Caco-2 (cell line): ENCODE data around the gene RSPH6A. TPM values are rescaled to one million over a fixed set of nuclear protein-coding genes. Genes with fewer than 3 reads are reported as not detected.

Experiments used
- BruUV-seq: library from RNA; stranded (reverse); fragments of 400-500 nt; replicated peaks from 2 replicates; lab custom pipeline; 2021; lab: Mats Ljungman, UMichigan
- CTCF ChIA-PET: fragments of 300-600 bp; sonication (Branson Sonifier 250); formaldehyde crosslinking; loops from one replicate; lab custom pipeline; 2022; ENCODE audit warnings: antibody characterized with exemption; lab: Charles Lee
- POLR2A ChIA-PET: fragments of 300-600 bp; sonication (Branson Sonifier 250); formaldehyde crosslinking; loops from one replicate; lab custom pipeline; 2022; ENCODE audit warnings: antibody characterized with exemption; lab: Charles Lee
- DNase-seq, 2 experiments: peaks; one replicate each; pipeline versions ENCODE4 v3.0.0 to v3.0.0-alpha.2; 2020 to 2022
- H3K27me3 ChIP-seq: replicated peaks from 2 replicates; pipeline ENCODE4 v1.6.0; 2011; ENCODE audit warnings: low read length; ENCODE audit not compliant: control insufficient read depth, insufficient read depth
- H3K36me3 ChIP-seq: 2 replicates; pipeline ENCODE4 v1.5.1; 2011; ENCODE audit warnings: low read length; ENCODE audit not compliant: control insufficient read depth, insufficient read depth
- H3K4me1 ChIP-seq: fragments of 250-450 bp; sonication (Bioruptor Pico); 2 replicates; pipeline ENCODE4 v1.5.1; 2020; ENCODE audit warnings: mild to moderate bottlenecking
- H3K4me3 ChIP-seq: 2 replicates; pipeline ENCODE4 v1.5.1; 2011; ENCODE audit warnings: low read depth, mild to moderate bottlenecking, control low read depth, low read length
- H3K9me3 ChIP-seq: fragments of 250-450 bp; sonication (Bioruptor Pico); 2 replicates; pipeline ENCODE4 v1.5.1; 2020; ENCODE audit warnings: mild to moderate bottlenecking, moderate library complexity
- H3K27ac Mint-ChIP-seq: one replicate; pipeline ENCODE4 v1.8.0; 2022; ENCODE audit warnings: mixed read lengths; ENCODE audit not compliant: unreplicated experiment
- H3K27me3 Mint-ChIP-seq: one replicate; pipeline ENCODE4 v1.8.0; 2022; ENCODE audit warnings: mixed read lengths; ENCODE audit not compliant: insufficient read depth, unreplicated experiment
- H3K36me3 Mint-ChIP-seq: one replicate; pipeline ENCODE4 v1.8.0; 2022; ENCODE audit warnings: mild to moderate bottlenecking, mixed read lengths; ENCODE audit not compliant: insufficient read depth, unreplicated experiment
- H3K4me1 Mint-ChIP-seq: one replicate; pipeline ENCODE4 v1.8.0; 2022; ENCODE audit warnings: low read depth, mixed read lengths; ENCODE audit not compliant: unreplicated experiment
- H3K4me3 Mint-ChIP-seq: one replicate; pipeline ENCODE4 v1.8.0; 2022; ENCODE audit warnings: mild to moderate bottlenecking, moderate library complexity, mixed read lengths; ENCODE audit not compliant: unreplicated experiment
- H3K9me3 Mint-ChIP-seq: one replicate; pipeline ENCODE4 v1.8.0; 2022; ENCODE audit warnings: mixed read lengths; ENCODE audit not compliant: unreplicated experiment
- CTCF ChIP-seq, 2 experiments: fragments of 200-600 bp in 1 of 2; IDR thresholded peaks; 1 replicate in 1 of 2; 2 replicates in 1 of 2; pipeline versions ENCODE4 v1.5.1 to v1.8.0; 2011 to 2022; ENCODE audit warnings: antibody characterized with exemption in 1 of 2, control low read depth in 1 of 2, inconsistent platforms in 1 of 2, low read depth in 1 of 2, low read length in 1 of 2, mild to moderate bottlenecking in 1 of 2, moderate library complexity in 1 of 2; ENCODE audit not compliant: insufficient read depth in 1 of 2, severe bottlenecking in 1 of 2, unreplicated experiment in 1 of 2
- intact Hi-C: fragments of 100-400 bp; cut with micrococcal nuclease; formaldehyde crosslinking; loops from one replicate; pipeline ENCODE4 v1.10.0; 2022; ENCODE audit not compliant: unreplicated experiment
- total RNA-seq: library from RNA; stranded (reverse); gene quantifications from 2 replicates; pipeline ENCODE4 v1.2.3, GENCODE V29; 2022

The RSPH6A gene
- total RNA-seq, 1 experiment from 2014 or later: 0.23 TPM

DNA sequence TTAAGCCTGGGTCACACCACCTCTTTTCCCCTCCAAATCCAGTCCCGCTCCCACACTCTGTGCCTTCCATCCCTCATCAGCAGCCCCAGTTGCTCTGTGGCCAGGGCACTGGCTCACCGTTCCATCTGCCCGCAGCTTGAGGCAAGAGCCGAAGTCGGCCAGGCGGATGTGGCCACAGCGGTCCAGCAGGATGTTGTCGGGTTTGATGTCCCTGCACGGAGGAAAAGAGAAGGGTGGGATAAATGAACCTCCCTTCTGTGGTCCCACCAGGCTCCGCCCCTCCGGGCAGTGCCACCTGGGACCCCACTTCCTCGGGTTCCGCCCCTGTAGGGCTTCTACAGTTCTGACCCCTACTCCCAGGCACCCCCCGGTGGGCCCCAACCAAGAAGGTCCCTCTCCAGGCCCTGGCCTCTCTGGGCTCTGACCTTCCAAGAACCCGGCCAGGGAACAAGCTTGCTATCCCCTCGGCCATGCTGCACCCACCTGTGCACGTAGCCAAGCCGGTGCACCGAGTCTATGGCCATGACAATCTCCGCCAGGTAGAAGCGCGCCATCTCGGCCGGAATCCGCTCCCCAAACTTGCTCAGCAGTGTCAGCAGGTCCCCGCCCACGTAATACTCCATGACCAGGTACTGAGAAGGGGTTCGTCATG, 37.0 kb downstream of the RSPH6A start:
- Mint-ChIP-seq H3K4me3 (peak overlapping the region; percentile 73), H3K4me1 (peaks cover 18% of the 10 kb centered on the region), H3K27me3 (no peaks in the 10 kb centered on the region), H3K9me3 (no peaks in the 10 kb centered on the region), H3K27ac (peak overlapping the region; percentile 9), H3K36me3 (peaks cover 65% of the 10 kb centered on the region)
- Histone ChIP-seq H3K9me3 (no peaks in the 10 kb centered on the region), H3K4me3 (no peak overlapping the region), H3K36me3 (no peaks in the 10 kb centered on the region), H3K4me1 (peaks cover 14% of the 10 kb centered on the region), H3K27me3 (no peaks in the 10 kb centered on the region)
- ChIA-PET POLR2A (no interaction called here), CTCF (no interaction called here)
- intact Hi-C loops: no loop called here
- no peak for TF ChIP-seq CTCF (IDR thresholded peaks at IDR 0.05; ENCODE audit: insufficient read depth in 1 of 2, low read depth in 1 of 2, low read length in 1 of 2, severe bottlenecking in 1 of 2, unreplicated experiment in 1 of 2)
- BruUV-seq: no TSS peak
- DNase-seq: no peak

DNA sequence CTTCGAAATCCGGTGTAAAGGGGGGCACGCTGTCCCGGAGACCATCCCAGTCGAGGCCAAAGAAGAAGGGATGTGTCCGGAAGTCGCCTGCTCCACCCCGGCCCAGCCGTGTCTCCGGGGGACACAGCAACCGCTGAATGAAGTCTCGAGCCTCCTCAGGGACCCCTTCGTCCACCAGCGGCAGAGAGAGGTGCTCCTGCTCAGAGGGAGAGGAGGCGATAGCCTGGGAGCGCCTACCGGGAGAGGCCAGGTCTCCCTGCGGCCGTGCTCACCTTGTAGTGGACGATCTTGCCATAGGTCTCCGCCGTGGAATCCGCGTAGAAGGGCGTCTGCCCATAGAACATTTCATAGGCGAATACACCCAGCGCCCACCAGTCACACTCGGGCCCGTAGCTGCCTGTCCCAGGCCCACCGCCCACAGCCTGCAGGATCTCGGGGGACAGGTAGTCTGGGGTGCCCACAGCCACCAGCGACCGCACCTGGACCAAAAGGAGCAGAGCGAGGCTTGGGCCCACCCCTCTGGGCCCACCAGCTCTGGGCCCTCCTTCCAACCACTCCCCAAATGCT, 37.6 kb downstream of the RSPH6A start:
- no peak for TF ChIP-seq CTCF (IDR thresholded peaks at IDR 0.05; ENCODE audit: insufficient read depth in 1 of 2, low read depth in 1 of 2, low read length in 1 of 2, severe bottlenecking in 1 of 2, unreplicated experiment in 1 of 2)

DNA sequence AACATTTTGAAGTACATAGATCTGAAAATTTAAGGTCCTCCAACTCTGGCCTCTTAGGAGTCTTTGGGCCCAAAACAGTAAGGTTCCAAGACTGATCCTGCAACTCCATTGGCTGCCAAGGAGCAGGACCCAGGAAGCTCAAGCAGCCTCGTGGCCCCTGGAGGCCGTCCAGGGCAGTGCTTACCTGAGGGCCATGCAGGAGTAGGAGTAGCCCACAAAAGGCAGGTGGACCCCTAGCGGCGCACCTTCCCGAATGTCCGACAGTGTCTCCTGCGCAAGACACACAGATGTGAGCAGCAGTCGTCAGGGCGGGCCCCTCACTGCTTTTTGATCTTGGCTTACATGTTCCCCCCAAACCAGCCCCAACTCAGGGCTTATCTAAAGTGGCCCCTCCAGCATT, 40.3 kb downstream of the RSPH6A start:
- no peaks in the 10 kb centered on the region for H3K27me3 ChIP-seq
- H3K9me3 Mint-ChIP-seq: no peaks in the 10 kb centered on the region
- peak overlapping the region; percentile 36 for H3K27ac Mint-ChIP-seq
- peaks cover 74% of the 10 kb centered on the region for H3K36me3 Mint-ChIP-seq
- POLR2A ChIA-PET: interaction anchor here (0.6 to 1.3 kb wide), 4 partner anchors 8 to 78 kb away, joined by 3 to 6 read pairs (median 4); partner anchors contain the start of genes DMPK, DMWD and FBXO46
- H3K9me3 ChIP-seq: no peaks in the 10 kb centered on the region
- no peaks in the 10 kb centered on the region for H3K36me3 ChIP-seq
- H3K27me3 Mint-ChIP-seq: no peaks in the 10 kb centered on the region
- H3K4me3 ChIP-seq: no peak overlapping the region
- TF ChIP-seq CTCF (IDR thresholded peaks at IDR 0.05; ENCODE audit: insufficient read depth in 1 of 2, low read depth in 1 of 2, low read length in 1 of 2, severe bottlenecking in 1 of 2, unreplicated experiment in 1 of 2): peak; percentile 68 to 93
- peaks cover 1% of the 10 kb centered on the region for H3K4me1 ChIP-seq
- H3K4me3 Mint-ChIP-seq: peak overlapping the region; percentile 36
- intact Hi-C loops: loop anchor here (5.0 kb wide), 1 partner anchor 108 kb away; no protein-coding TSS in a partner anchor
- H3K4me1 Mint-ChIP-seq: peaks cover 18% of the 10 kb centered on the region
- peak; percentile 92 to 93 for DNase-seq
- CTCF ChIA-PET: interaction anchor here (0.5 to 1.7 kb wide), 15 partner anchors 8 to 128 kb away, joined by 3 to 14 read pairs (median 7); partner anchors contain the start of genes DMPK, DMWD, FBXO46 and QPCTL
- BruUV-seq: no TSS peak

More for the DNA sequence above, 37.6 kb downstream of the RSPH6A start:
- DNase-seq: no peak
- no peaks in the 10 kb centered on the region for H3K27me3 ChIP-seq
- Mint-ChIP-seq H3K4me1 (peaks cover 18% of the 10 kb centered on the region), H3K9me3 (no peaks in the 10 kb centered on the region), H3K36me3 (peaks cover 72% of the 10 kb centered on the region), H3K4me3 (peak overlapping the region; percentile 73), H3K27me3 (no peaks in the 10 kb centered on the region), H3K27ac (peak overlapping the region; percentile 9)
- H3K4me3 ChIP-seq: no peak overlapping the region
- intact Hi-C loops: no loop called here
- ChIA-PET POLR2A (no interaction called here), CTCF (interaction anchor here (0.6 kb wide), 1 partner anchor 109 kb away, joined by 6 read pairs; the partner anchor contains the start of gene IRF2BP1)
- no peaks in the 10 kb centered on the region for H3K36me3 ChIP-seq
- BruUV-seq: no TSS peak
- H3K9me3 ChIP-seq: no peaks in the 10 kb centered on the region
- peaks cover 12% of the 10 kb centered on the region for H3K4me1 ChIP-seq
